Activated CD8-positive, alpha-beta T cell treated with anti-CD3 and anti-CD28 coated beads for 36 hours (primary cell): Measurements from ENCODE around the gene CIB4. TPM values are rescaled to one million over a fixed set of nuclear protein-coding genes. Genes with fewer than 3 reads are reported as not detected.

Source experiments
- ATAC-seq: fragments of 200-7000 bp; cut with Tn5 transposase; one replicate; pipeline ENCODE4 v1.10.0; 2021; ENCODE audit warnings: mild to moderate bottlenecking, moderate library complexity
- CTCF ChIA-PET: fragments of 350-600 bp; sonication (Branson Sonifier 250); formaldehyde crosslinking; loops from one replicate; lab custom pipeline; 2021; ENCODE audit warnings: antibody characterized with exemption; lab: Charles Lee
- POLR2A ChIA-PET: fragments of 350-600 bp; sonication (Branson Sonifier 250); formaldehyde crosslinking; loops from one replicate; lab custom pipeline; 2021; ENCODE audit warnings: antibody characterized with exemption; lab: Charles Lee
- DNase-seq: peaks from one replicate; pipeline ENCODE4 v3.0.0-alpha.2; 2020
- H3K27ac Mint-ChIP-seq: one replicate; pipeline ENCODE4 v1.8.0; 2021; ENCODE audit warnings: mild to moderate bottlenecking, mixed read lengths
- H3K27me3 Mint-ChIP-seq: one replicate; pipeline ENCODE4 v1.8.0; 2021; ENCODE audit warnings: mixed read lengths
- H3K36me3 Mint-ChIP-seq: one replicate; pipeline ENCODE4 v1.8.0; 2021; ENCODE audit warnings: low read depth, mixed read lengths
- H3K4me1 Mint-ChIP-seq: one replicate; pipeline ENCODE4 v1.8.0; 2021; ENCODE audit warnings: low read depth, mixed read lengths
- H3K4me3 Mint-ChIP-seq: one replicate; pipeline ENCODE4 v1.8.0; 2021; ENCODE audit warnings: mild to moderate bottlenecking, moderate library complexity, mixed read lengths
- H3K9me3 Mint-ChIP-seq: one replicate; pipeline ENCODE4 v1.8.0; 2021; ENCODE audit warnings: mixed read lengths
- CTCF ChIP-seq: fragments of 200-600 bp; IDR thresholded peaks from one replicate; pipeline ENCODE4 v1.8.0; 2022; ENCODE audit warnings: antibody characterized with exemption, mild to moderate bottlenecking
- intact Hi-C: fragments of 100-400 bp; cut with micrococcal nuclease; formaldehyde crosslinking; loops from one replicate; pipeline ENCODE4 v1.10.0; 2022
- total RNA-seq, 2 experiments: library from RNA; stranded (reverse); gene quantifications; one replicate each; pipeline ENCODE4 v1.2.3, GENCODE V29; 2021

The CIB4 gene
- total RNA-seq, 2 experiments from 2014 or later: not detected

GRCh38 chr2:26595146-26595545 lies 46.0 kb downstream of the CIB4 start:
- Mint-ChIP-seq H3K9me3 (peaks cover 4% of the 10 kb centered on the region), H3K4me3 (no peak overlapping the region), H3K36me3 (no peaks in the 10 kb centered on the region), H3K27ac (no peak overlapping the region), H3K27me3 (peaks cover 15% of the 10 kb centered on the region), H3K4me1 (peaks cover 15% of the 10 kb centered on the region)
- ChIA-PET POLR2A (no interaction called here), CTCF (interaction anchor here (2.6 to 3.7 kb wide), 2 partner anchors 11 to 17 kb away, joined by 16 to 18 read pairs; no protein-coding TSS in a partner anchor)
- no peak for TF ChIP-seq CTCF
- no peak for DNase-seq
- ATAC-seq: no peak
- intact Hi-C loops: no loop called here

GRCh38 chr2:26591619-26592505 lies 49.3 kb downstream of the CIB4 start:
- Mint-ChIP-seq H3K4me3 (no peak overlapping the region), H3K27ac (no peak overlapping the region), H3K36me3 (no peaks in the 10 kb centered on the region), H3K9me3 (peaks cover 4% of the 10 kb centered on the region), H3K4me1 (peaks cover 11% of the 10 kb centered on the region), H3K27me3 (peaks cover 18% of the 10 kb centered on the region)
- no peak for TF ChIP-seq CTCF
- POLR2A ChIA-PET: no interaction called here
- DNase-seq: peak; percentile 28
- intact Hi-C loops: no loop called here
- peak; percentile 75 for ATAC-seq
- CTCF ChIA-PET: interaction anchor here (1.9 to 3.3 kb wide), 2 partner anchors 14 kb away, joined by 6 to 15 read pairs; no protein-coding TSS in a partner anchor

- DNase-seq (no peak), ATAC-seq (no peak)
- H3K27ac Mint-ChIP-seq: no peak overlapping the region
- peaks cover 8% of the 10 kb centered on the region for H3K4me1 Mint-ChIP-seq
- peaks cover 18% of the 10 kb centered on the region for H3K27me3 Mint-ChIP-seq
- ChIA-PET CTCF (interaction anchor here (1.1 to 5.6 kb wide), 4 partner anchors 13 to 15 kb away, joined by 3 to 25 read pairs (median 10); no protein-coding TSS in a partner anchor), POLR2A (interaction anchor here (0.7 to 1.6 kb wide), 2 partner anchors 10 to 391 kb away, joined by 4 to 6 read pairs; no protein-coding TSS in a partner anchor)
- TF ChIP-seq CTCF: no peak
- H3K4me3 Mint-ChIP-seq: no peak overlapping the region
- no peaks in the 10 kb centered on the region for H3K36me3 Mint-ChIP-seq
- intact Hi-C loops: no loop called here
- H3K9me3 Mint-ChIP-seq: peaks cover 4% of the 10 kb centered on the region
Measured at GRCh38 chr2:26590980-26591618, 50.1 kb downstream of the CIB4 start.

- Mint-ChIP-seq H3K27ac (no peak overlapping the region), H3K36me3 (no peaks in the 10 kb centered on the region), H3K27me3 (peaks cover 17% of the 10 kb centered on the region), H3K4me3 (no peak overlapping the region), H3K4me1 (peaks cover 6% of the 10 kb centered on the region), H3K9me3 (peaks cover 4% of the 10 kb centered on the region)
- ChIA-PET POLR2A (interaction anchor here (0.5 to 1.6 kb wide), 3 partner anchors 10 to 391 kb away, joined by 3 to 6 read pairs (median 4); no protein-coding TSS in a partner anchor), CTCF (interaction anchor here (1.1 to 5.6 kb wide), 4 partner anchors 13 to 419 kb away, joined by 3 to 25 read pairs (median 10); no protein-coding TSS in a partner anchor)
- TF ChIP-seq CTCF: no peak
- intact Hi-C loops: no loop called here
- DNase-seq (no peak), ATAC-seq (no peak)
Measured at GRCh38 chr2:26590508-26590907, 50.7 kb downstream of the CIB4 start.
